ELF-1 (cell line): ENCODE measurements around the gene DENND2A.
A peak's percentile ranks its signal among the peaks of the same experiment; 100 is the strongest.
"Not testable (repeated sequence)": the region's sequence is repeated elsewhere in the genome, so short reads cannot be mapped to it uniquely, and the experiment has no call there.

Source experiments
- DNase-seq: peaks from one replicate; pipeline ENCODE4 v3.0.0-alpha.2; 2016; ENCODE audit warnings: low read depth, low spot score

DENND2A gene, protein sequence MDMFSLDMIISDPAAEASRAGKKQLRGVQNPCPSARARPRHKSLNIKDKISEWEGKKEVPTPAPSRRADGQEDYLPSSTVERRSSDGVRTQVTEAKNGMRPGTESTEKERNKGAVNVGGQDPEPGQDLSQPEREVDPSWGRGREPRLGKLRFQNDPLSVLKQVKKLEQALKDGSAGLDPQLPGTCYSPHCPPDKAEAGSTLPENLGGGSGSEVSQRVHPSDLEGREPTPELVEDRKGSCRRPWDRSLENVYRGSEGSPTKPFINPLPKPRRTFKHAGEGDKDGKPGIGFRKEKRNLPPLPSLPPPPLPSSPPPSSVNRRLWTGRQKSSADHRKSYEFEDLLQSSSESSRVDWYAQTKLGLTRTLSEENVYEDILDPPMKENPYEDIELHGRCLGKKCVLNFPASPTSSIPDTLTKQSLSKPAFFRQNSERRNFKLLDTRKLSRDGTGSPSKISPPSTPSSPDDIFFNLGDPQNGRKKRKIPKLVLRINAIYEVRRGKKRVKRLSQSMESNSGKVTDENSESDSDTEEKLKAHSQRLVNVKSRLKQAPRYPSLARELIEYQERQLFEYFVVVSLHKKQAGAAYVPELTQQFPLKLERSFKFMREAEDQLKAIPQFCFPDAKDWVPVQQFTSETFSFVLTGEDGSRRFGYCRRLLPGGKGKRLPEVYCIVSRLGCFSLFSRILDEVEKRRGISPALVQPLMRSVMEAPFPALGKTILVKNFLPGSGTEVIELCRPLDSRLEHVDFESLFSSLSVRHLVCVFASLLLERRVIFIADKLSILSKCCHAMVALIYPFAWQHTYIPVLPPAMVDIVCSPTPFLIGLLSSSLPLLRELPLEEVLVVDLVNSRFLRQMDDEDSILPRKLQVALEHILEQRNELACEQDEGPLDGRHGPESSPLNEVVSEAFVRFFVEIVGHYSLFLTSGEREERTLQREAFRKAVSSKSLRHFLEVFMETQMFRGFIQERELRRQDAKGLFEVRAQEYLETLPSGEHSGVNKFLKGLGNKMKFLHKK

DNA sequence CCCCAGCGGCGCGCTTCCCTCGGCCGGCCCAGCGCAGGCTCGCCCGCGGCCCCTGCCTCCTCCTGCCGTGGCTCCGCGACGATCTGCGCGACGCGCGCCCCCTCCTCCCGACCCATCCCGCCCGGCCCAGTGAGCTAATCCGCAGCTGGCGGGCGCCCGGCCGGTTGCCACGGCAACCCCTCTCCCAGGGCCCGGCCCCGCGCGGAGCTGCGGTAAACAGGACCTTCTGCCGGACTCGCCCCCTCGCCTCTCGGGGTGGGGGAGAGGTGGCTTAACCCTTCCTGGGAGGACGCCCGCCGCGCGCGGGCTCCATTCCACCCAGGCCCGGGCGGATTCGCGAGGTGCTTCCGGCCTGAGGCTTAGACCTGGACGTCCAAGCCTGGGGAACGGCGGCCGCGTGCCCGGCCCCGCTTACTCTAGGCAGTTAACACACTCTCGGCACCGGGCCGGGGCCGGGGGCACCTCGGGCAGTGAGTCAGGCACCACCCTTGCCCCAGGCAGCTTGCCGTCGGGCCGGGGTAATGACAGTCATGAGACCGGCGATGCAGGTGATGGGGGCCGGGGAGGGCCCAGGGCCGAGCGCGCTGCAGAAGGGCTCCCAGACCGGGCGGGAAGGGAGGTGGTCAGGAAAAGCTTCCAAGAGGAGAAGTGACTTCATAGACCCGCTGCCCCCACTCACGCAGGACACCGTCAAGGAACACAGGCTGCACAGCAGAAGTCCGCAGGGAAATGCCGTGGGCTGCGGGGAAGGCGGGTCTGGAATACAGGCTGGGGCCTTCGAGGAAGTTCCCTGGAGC is at the start of gene DENND2A:
Gene DENND2A, minus strand, starts transcription at position 87 of the 797 bp plus-strand sequence. CDS start 38,416 bp downstream, outside the sequence.
- peak; percentile 84 for DNase-seq

DNA sequence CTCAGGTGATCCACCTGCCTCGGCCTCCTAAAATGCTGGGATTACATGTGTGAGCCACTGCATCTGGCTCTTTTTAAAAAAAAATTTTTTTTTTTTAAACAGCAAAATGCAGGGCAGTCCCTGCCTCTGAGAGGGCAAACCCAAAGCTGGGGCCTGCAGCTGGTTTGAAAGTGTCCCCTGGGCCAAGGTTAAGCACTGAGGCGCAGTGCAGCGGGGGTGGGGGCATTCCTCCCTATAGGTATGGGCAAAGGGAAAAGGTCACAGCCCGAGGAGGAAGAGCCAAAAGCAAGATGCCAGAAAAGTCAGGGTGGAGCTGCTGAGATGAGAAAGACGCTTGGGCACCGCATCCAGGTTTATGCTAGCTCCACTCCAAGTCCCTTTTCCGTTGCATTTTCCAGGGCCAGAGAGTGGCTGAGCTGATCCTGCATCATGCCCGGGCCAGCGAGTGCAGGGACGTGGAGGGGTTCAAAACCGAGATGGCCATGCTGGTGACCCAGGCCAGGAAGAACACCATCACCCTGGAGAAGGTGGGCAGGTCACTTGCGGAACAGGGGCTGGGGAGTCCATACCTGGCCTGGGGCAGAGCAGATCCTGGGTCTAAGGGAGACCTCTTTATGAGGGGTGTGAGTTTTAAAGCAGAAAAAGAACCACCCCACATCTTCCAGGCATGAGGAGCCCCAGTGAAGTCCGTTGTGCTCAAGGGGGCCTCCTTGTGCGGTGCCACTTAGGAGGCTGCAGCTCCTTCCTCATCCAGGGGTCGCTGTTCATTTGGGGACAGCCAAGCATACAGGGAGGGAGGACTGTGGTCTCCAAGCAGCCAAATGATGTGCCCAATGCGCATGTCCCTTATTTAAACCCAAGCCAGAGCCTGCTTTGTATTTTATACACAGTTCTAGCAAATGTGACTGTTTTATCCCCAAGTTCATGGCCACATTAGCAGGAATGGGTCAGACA is 48.9 kb upstream of the DENND2A start:
- no peak for DNase-seq

DNA sequence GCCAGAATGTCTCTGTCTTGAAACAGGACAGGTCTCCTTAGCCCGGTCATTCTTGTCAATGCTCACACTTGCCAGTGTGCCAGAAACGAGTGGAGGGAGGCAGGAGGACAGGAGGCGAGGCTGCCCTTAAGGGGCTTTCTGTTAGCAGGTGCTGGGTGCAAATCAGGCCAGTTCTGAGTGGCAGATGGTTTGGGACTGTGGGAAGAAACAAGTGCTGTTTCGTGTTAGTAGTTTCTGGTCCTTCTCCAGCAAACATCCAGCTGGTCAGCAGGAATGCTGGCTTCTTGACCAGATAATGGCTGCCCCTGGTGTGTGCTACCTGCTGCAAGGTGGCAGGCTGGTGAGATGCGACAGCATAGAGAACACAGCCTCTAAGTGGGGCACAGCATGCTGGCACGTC is 47.7 kb upstream of the DENND2A start:
- DNase-seq, result no peak

DNA sequence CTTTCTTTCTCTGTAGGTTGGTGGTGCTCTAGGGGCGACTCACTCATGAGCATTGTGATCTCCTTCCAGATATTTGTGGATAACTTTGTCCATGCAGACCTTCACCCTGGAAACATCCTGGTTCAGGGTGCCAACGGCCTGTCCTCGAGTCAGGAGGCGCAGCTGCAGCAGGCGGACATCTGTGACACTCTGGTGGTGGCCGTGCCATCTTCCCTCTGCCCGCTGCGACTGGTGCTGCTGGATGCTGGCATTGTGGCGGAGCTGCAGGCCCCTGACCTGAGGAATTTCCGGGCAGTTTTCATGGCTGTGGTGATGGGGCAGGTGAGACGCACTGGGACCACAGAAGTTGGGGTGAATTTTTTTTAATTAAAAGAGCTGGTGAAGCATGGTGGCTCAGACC is 46.3 kb upstream of the DENND2A start:
- no peak for DNase-seq

DNA sequence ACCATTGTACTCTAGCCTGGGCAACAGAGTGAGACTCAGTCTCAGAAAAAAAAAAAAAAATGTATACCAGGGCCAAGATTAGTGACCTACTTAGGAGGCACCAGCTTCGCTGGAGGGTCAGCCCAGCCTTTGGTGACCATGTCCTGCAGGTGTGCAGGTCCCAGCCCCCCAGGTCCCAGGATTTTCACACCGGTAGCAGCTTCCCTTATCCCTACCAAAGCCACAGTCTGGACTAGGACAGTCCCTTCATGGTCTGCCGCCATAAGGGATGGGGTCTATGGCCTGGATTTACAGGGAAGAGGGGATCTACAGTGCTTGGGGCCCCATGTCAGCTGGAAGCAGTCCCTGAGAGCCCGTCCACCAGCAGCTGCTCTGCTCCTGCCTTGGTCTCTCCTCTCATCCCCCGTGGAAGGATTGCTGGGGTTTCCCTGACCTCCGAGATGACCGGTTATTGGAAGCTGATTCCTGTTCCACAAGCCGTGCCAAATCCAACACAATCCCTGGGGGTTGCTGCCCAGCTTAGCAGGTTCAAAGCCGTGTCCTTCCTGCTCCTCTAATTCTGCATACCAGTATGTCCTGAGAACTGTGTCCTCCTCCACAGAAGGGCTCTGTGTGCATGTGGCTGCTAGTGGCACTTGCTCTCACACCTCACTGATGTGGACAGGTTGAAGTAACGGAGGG is 44.9 kb upstream of the DENND2A start:
- DNase-seq, result no peak

DNA sequence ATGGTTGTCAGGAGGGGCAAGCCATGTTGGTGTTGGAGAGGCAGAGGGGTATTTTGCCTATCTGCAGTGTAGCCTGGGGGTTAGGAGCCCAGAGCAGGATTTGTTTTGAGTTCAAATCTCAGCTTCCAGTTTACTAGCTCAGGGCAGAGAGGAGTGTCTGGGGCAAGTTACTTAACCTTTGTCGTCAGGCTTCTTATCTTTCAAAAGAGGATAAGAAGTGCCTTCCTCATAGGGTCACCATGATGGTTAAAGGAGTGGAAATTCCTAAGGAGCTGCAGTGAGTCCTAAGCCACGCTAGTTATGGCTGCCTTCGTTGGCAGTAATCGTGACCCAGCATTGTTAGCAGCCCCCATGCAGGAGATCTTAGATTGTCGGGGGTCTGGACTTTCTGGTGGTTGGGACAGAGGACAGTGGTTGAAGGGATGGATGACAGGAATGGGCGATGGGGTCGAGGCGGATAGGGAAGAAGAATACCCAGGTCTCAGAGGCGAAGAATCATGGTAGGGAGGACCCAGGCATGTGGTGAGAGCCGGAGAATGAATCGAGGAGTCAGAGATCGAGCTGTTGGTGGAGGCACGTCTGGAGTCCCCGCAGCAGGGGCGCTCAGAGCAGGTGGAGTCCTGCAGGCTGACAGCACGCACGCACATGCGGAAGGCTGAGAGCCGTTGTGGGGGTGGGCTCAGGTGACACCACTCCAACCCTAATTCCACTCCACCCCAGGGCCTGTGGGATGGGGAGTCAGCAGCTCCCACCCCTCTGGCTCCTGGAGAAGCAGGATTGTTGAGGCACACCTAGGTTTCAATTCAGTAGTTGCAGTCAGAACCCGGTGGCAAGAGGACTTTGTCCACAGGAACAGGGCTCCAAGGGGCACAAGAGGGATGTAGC is 43.7 kb upstream of the DENND2A start:
- DNase-seq, result peak; percentile 55

DNA sequence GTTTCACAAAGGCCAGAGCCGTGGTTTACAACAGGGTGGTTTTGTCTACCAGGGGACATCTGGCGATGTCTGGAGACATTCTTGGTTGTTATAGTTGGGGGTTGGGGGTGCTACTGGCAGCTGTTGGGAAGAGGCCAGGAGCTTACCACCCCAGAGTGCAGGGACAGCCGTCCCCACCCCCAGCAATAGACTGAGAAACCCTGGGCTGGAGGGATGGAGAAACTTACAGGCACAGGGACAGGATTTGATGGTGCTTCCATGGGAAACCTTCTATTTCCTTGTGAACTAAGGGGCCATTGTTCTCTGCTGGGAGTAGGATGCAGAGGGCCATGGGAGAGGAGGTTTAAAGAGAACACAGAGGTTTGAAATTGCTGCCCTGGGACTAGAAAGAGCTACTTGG is 43.0 kb upstream of the DENND2A start:
- no peak for DNase-seq

DNA sequence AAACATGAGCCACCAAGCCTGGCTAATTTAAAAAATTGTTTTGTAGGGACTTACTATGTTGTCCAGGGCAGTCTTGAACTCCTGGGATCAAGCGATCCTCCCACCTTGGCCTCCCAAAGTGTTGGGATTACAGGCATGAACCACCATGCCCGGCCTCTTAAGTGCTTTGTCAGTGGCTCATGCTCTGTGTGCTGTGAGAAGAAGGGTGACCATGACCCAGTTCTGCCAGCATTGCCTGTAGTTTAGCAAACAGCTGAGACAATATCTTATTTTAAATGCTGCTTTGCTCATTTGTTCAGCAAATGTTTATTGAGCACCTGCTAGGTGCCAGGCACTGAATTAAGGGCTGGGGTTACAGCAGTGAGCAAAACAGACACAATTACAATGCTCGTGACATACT is 41.2 kb upstream of the DENND2A start:
- no peak for DNase-seq

DNA sequence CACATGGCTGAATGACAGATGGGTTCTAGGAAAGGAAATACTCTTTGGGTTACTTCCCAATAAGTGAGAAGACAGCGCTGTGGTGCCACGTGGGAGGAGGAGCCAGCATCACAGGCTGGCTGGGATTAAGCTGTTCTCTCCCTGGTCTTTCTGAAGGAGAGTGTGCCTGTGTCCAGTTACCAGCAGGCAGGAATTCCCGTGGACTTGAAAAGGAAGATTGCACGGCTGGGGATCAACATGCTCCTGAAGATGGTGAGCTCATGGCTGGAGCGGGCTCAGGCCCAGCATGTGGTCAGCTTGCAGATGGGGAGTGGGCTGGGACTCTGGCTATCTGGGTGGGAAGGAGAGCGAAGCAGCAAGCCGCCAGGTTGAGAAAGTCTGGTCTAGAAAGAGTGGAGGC is 40.3 kb upstream of the DENND2A start:
- DNase-seq, result peak; percentile 14

DNA sequence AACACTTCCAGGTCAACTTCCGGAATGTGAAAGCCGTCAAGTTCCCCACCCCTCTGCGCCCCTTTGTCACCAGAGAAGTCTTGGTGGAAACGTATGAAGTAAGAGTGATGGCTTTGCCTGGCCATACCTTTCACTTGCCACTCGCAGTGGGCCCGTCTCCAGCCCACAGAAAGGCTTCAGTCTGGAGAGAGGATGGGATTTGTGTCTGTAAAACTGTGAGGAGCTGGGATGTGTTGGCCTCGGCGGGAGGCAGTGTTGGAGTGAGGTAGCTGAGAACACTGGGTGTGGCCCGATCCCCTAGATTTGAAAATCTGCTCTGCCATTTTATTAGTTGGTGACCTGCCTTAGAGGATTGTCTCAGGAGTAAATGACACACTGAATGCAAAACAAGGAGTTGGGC is 38.6 kb upstream of the DENND2A start:
- no peak for DNase-seq

DNA sequence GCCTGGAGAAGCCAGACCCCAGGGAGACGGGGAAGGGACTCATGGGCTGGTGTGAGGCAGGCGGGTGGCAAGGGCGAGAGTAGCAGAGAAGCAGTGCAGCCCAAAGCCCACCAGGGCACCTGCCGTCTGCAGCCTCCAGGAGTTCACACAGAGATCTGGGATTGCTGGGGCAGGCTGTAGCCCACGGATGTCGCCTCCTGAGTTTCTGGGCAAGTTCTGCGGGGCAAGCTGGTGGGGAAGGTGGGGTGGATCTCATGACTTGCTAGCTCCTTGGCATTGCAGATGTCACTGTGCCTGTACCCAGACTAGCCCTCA is 38.2 kb upstream of the DENND2A start:
- no peak for DNase-seq

DNA sequence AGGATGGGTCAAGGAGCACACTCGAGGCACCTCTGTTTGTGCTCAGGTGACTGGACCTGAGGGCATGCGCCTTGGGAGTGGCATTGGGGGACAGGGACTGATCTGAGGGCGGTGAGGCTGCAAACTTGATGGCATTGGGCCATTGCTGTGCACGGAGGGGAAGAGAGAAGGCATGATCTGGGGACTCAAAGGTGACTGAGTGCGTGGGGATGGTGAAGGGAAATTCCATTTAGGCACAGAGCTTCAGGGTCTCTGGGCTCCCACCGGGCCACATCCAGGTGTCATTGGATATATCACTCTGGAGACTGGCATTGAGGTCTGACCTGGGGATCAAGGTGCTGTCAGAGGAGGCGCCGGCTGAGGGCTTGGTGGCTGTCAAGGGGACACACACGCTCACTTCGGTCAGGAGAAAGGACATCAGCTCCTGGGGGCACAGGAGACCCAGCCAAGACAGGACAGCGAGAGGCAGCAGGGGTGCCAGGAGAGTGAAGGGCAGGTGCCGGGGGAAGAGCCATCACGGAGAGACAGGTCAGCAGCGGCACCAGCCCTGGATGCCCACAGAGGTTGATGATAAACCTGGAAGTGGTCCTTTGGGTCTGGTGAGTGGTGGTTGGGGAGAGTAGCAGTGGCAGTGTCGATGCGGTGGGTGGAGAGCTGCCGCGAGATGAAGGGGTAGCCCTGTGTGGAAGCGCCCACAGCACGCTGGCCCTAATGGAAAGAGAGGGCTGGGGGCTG is 37.6 kb upstream of the DENND2A start:
- DNase-seq, result no peak

DNA sequence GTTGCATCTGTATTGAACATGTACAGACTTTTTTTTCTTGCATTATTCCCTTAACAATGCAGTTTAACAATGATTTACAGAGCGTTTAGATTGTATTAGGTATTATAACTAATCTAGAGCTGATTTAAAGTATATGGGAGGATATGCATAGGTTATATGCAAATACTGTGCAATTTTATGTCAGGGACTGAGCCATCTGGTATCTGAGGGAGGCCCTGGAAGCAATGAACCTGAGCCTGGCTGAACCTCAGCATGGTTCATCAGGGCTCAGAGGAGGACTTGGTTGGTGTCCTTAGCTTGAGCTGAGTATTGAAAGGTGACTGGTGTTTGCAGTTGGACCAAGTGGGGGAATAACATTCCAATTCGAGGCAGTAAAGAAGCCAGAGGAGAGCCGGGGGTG is 36.9 kb upstream of the DENND2A start:
- DNase-seq, result no peak

DNA sequence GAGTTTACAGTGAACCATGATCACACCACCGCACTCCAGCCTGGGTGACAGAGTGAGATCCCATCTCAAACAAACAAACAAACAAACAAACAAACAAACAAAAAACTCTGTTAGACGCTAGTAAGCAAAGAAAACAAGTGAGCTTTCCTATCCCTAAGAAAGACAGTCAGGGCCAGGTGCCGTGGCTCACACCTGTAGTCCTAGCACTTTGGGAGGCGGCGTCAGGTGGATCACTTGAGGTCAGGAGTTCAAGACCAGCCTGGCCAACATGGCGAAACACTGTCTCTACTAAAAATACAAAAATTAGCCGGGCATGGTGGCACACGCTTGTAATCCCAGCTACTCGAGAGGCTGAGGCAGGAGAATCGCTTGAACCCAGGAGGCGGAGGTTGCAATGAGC is 36.3 kb upstream of the DENND2A start:
- not testable (repeated sequence) for DNase-seq

DNA sequence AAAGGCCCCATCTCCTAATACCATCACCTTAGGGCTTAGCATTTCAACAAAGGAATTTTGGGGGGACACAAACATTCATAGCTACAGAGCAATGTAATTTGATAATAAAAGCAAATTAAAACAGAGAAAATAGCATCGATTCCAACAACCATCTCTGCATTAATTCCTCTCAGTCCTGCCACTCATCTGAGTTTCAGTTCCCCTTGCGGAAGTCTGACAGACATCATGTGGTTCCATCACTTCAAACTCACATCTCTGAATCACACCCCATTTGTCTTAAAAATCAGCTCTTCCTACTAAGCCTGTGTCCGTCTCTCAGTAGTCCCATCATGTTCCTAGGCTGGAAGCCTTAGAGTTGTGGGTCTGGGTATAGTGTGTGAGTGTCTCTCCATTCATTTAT is 35.7 kb upstream of the DENND2A start:
- DNase-seq, result no peak

DNA sequence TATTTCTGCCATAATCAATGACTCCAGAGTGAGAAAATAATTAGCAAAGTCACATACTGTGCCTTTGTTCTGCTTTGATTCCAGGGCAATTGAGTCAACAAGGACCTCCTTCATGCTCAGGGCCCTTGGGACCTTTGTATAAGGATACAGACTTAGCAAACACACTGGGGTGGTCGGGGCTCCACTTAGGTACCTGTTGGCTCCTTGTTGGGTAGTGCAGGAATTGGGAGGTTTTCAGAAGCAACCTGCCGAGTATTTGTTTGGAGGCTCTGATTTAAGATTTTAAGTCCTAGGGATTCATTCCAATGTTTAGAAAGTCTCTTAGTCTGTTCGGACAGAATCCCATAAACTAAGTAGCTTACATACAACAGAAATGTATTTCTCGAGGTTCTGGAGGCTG is 35.1 kb upstream of the DENND2A start:
- no peak for DNase-seq

DNA sequence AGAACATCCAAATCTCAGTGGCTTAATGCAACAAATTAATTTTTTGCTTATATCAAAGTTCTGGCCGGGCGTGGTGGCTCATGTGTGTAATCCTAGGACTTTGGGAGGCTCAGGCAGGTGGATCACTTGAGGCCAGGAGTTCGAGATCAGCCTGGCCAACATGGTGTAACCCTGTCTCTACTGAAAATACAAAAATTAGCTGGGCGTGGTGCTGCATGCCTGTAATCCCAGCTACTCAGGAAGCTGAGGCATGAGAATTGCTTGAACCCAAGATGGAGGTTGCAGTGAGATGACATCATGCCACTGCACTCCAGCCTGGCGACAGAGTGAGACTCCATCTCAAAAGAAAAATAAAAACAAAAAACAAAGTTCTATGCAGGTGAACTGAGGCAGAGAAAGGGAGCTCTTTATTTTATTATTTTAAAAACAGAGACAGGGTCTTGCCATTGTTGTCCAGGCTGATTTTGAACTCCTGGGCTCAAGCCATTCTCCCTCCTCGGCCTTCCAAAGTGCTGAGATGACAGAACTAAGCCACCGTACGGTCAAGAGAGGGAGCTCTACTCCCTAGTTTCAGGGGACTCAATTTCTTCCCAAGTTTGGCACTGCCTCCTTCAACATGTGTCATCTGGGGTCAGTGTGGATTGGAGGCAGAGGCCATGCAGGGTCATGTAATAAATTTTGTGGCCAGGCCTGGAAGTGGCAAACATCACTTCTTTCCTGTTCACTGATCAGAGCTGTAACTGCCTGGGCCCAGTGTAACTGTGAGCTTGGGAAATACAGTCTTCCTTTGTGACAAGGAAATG is 34.5 kb upstream of the DENND2A start:
- peak; percentile 61 for DNase-seq

DNA sequence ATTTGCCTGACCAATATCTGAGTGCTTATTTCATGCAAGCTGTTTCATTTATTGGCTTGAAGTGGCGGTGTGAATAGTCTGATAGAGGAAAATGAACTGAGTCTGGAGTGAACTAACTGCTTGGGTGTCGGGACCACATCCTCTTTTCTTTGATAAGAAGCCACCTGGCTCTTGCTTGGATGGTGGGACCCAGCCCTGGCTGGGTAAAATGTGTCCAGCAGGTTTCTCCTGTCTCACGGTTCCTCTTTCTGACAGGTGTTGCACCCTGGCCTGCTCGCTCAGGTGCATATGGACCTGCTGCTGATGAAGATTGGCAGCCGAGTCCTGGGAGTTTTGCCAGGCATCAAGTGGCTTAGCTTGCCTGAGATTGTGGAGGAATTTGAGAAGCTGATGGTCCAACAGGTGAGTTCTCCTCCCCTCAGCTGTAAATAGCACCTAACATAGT is 33.8 kb upstream of the DENND2A start:
- DNase-seq, result no peak
